T-cell (primary cell): ENCODE data around the gene IL33. TPM values are rescaled to one million over a fixed set of nuclear protein-coding genes. Genes with fewer than 3 reads are reported as not detected.

Experiments used
- ATAC-seq, 4 experiments: fragments of 200-7000 bp in 3 of 4; fragments of 150-1000 bp in 1 of 4; cut with Tn5 transposase; replicated peaks in 1 of 4; 1 replicate in 3 of 4; 2 replicates in 1 of 4; pipeline ENCODE4 v1.10.0; 2021; ENCODE audit warnings: moderate library complexity in 3 of 4, mild to moderate bottlenecking in 2 of 4, moderate number of reproducible peaks in 1 of 4
- CTCF ChIA-PET, 2 donors: fragments of 300-600 bp; sonication (Branson Sonifier 250); formaldehyde crosslinking; loops; one replicate each; lab custom pipeline; 2022; ENCODE audit warnings: antibody characterized with exemption in 2 of 2; lab: Charles Lee
- POLR2A ChIA-PET, 2 donors: fragments of 300-600 bp; sonication (Branson Sonifier 250); formaldehyde crosslinking; loops; one replicate each; lab custom pipeline; 2022; ENCODE audit warnings: antibody characterized with exemption in 2 of 2; lab: Charles Lee
- DNase-seq, 35 experiments: peaks; one replicate each; pipeline versions ENCODE4 v3.0.0 to v3.0.0-alpha.2; 2013 to 2023
- H3K27ac ChIP-seq: one replicate; pipeline ENCODE4 v1.5.1; 2013; ENCODE audit warnings: low read length
- H3K27me3 ChIP-seq, 2 experiments: replicated peaks in 1 of 2; 1 replicate in 1 of 2; 2 replicates in 1 of 2; pipeline versions ENCODE4 v1.6.1 to v1.7.0; 2013; ENCODE audit warnings: low read length in 1 of 2, mixed read lengths in 1 of 2; ENCODE audit not compliant: control insufficient read depth in 2 of 2, insufficient read depth in 2 of 2; ENCODE audit errors: extremely low read depth in 1 of 2
- H3K36me3 ChIP-seq, 2 donors: 1 replicate in 1 of 2; 2 replicates in 1 of 2; pipeline versions ENCODE4 v1.6.1 to v1.7.0; 2013; ENCODE audit warnings: low read length in 1 of 2; ENCODE audit not compliant: control insufficient read depth in 2 of 2, insufficient read depth in 1 of 2; ENCODE audit errors: extremely low read depth in 1 of 2
- H3K4me1 ChIP-seq, 2 experiments: 1 replicate in 1 of 2; 2 replicates in 1 of 2; pipeline versions ENCODE4 v1.6.1 to v1.7.0; 2013; ENCODE audit warnings: low read length in 2 of 2, mixed read lengths in 1 of 2; ENCODE audit not compliant: insufficient read depth in 2 of 2, control insufficient read depth in 1 of 2; ENCODE audit errors: extremely low read depth in 1 of 2
- H3K4me3 ChIP-seq, 2 donors: 1 replicate in 1 of 2; 2 replicates in 1 of 2; pipeline versions ENCODE4 v1.5.1 to v1.7.0; 2013; ENCODE audit warnings: mild to moderate bottlenecking in 2 of 2, low read length in 1 of 2, moderate library complexity in 1 of 2; ENCODE audit not compliant: control insufficient read depth in 1 of 2; ENCODE audit errors: extremely low read depth in 1 of 2
- H3K9me3 ChIP-seq: 2 replicates; pipeline ENCODE4 v1.7.0; 2013
- H3K27ac Mint-ChIP-seq, 2 donors: one replicate each; pipeline ENCODE4 v1.8.0; 2020 to 2021; ENCODE audit warnings: mild to moderate bottlenecking in 2 of 2, mixed read lengths in 2 of 2
- H3K27me3 Mint-ChIP-seq, 2 donors: one replicate each; pipeline ENCODE4 v1.8.0; 2021 to 2022; ENCODE audit warnings: mixed read lengths in 2 of 2
- H3K36me3 Mint-ChIP-seq: one replicate; pipeline ENCODE4 v1.8.0; 2021; ENCODE audit warnings: mixed read lengths
- H3K4me1 Mint-ChIP-seq, 3 donors: one replicate each; pipeline ENCODE4 v1.8.0; 2020 to 2022; ENCODE audit warnings: mixed read lengths in 3 of 3, mild to moderate bottlenecking in 1 of 3
- H3K4me3 Mint-ChIP-seq, 3 donors: one replicate each; pipeline ENCODE4 v1.8.0; 2020 to 2022; ENCODE audit warnings: mild to moderate bottlenecking in 3 of 3, mixed read lengths in 3 of 3, moderate library complexity in 3 of 3
- H3K9me3 Mint-ChIP-seq, 3 donors: one replicate each; pipeline ENCODE4 v1.8.0; 2020 to 2022; ENCODE audit warnings: mixed read lengths in 3 of 3
- WGBS: methylation state at CpG from one replicate; pipeline ENCODE4 v1.1.5; 2013; ENCODE audit warnings: missing lambda C conversion rate; ENCODE audit not compliant: insufficient coverage; 5-methylcytosine and 5-hydroxymethylcytosine counted together
- total RNA-seq, 35 experiments: library from RNA in 6 of 35; stranded (reverse) in 6 of 35; fragments of 120-200 nt in 1 of 35; gene quantifications; one replicate each; pipeline versions ENCODE4 v1.2.1 to v1.2.4 and lab custom pipeline; 2013 to 2026

Gene IL33
- total RNA-seq, 5 donors from 2014 or later (not counting 1 experiment from before 2014, with no cell fraction given): 0.22 TPM; not detected in 4

GRCh38 chr9:6195714-6196360 lies 19.8 kb upstream of the IL33 start:
- Histone ChIP-seq H3K36me3 (no peaks in the 10 kb centered on the region), H3K4me3 (no peak overlapping the region), H3K9me3 (no peaks in the 10 kb centered on the region), H3K27me3 (peaks cover 0 to 4% of the 10 kb centered on the region in 2 experiments), H3K4me1 (no peaks in the 10 kb centered on the region), H3K27ac (no peak overlapping the region)
- Mint-ChIP-seq H3K4me3 (no peak overlapping the region), H3K27me3 (peaks cover 22 to 32% of the 10 kb centered on the region in 2 donors), H3K27ac (no peak overlapping the region), H3K4me1 (peaks cover 0 to 5% (median 0%) of the 10 kb centered on the region in 3 donors), H3K9me3 (peaks cover 0 to 3% (median 0%) of the 10 kb centered on the region in 3 donors), H3K36me3 (no peaks in the 10 kb centered on the region)
- ChIA-PET CTCF (no interaction called here), POLR2A (no interaction called here)
- DNase-seq (no peak), ATAC-seq (no peak)
- WGBS: 100% methylated on average over 1 of the region's 4 CpGs

GRCh38 chr9:6197330-6197729 lies 18.3 kb upstream of the IL33 start:
- peaks cover 0 to 5% (median 0%) of the 10 kb centered on the region in 3 donors for H3K4me1 Mint-ChIP-seq

GRCh38 chr9:6198251-6198650 lies 17.4 kb upstream of the IL33 start:
- Mint-ChIP-seq H3K36me3 (no peaks in the 10 kb centered on the region), H3K9me3 (peaks cover 0 to 3% (median 0%) of the 10 kb centered on the region in 3 donors), H3K27ac (no peak overlapping the region), H3K27me3 (peaks cover 26 to 34% of the 10 kb centered on the region in 2 donors), H3K4me3 (no peak overlapping the region), H3K4me1 (peaks cover 0 to 5% (median 0%) of the 10 kb centered on the region in 3 donors)
- Histone ChIP-seq H3K27me3 (peaks cover 0 to 9% of the 10 kb centered on the region in 2 experiments), H3K4me1 (no peaks in the 10 kb centered on the region), H3K4me3 (no peak overlapping the region), H3K27ac (no peak overlapping the region), H3K9me3 (no peaks in the 10 kb centered on the region), H3K36me3 (no peaks in the 10 kb centered on the region)
- DNase-seq (no peak), ATAC-seq (no peak)
- ChIA-PET POLR2A (no interaction called here), CTCF (no interaction called here)
- 57% methylated on average over 2 of the region's 4 CpGs for WGBS

More at GRCh38 chr9:6197330-6197729, 18.3 kb upstream of the IL33 start:
- Mint-ChIP-seq H3K27ac (no peak overlapping the region), H3K36me3 (no peaks in the 10 kb centered on the region), H3K4me3 (no peak overlapping the region), H3K9me3 (peaks cover 0 to 3% (median 0%) of the 10 kb centered on the region in 3 donors), H3K27me3 (peaks cover 26 to 33% of the 10 kb centered on the region in 2 donors)
- 79% methylated on average over 2 of the region's 3 CpGs for WGBS
- CTCF ChIA-PET: no interaction called here
- Histone ChIP-seq H3K9me3 (no peaks in the 10 kb centered on the region), H3K27me3 (peaks cover 0 to 7% of the 10 kb centered on the region in 2 experiments), H3K36me3 (no peaks in the 10 kb centered on the region), H3K4me1 (no peaks in the 10 kb centered on the region), H3K4me3 (no peak overlapping the region), H3K27ac (no peak overlapping the region)
- ATAC-seq (no peak), DNase-seq (no peak)
- POLR2A ChIA-PET: no interaction called here

- WGBS: no CpG with 5 or more reads among the region's 3 CpGs
- H3K36me3 Mint-ChIP-seq: no peaks in the 10 kb centered on the region
- CTCF ChIA-PET: no interaction called here
- H3K4me1 Mint-ChIP-seq: peaks cover 0 to 5% (median 0%) of the 10 kb centered on the region in 3 donors
- POLR2A ChIA-PET: no interaction called here
- Histone ChIP-seq H3K27me3 (peaks cover 0 to 10% of the 10 kb centered on the region in 2 experiments), H3K4me3 (no peak overlapping the region), H3K36me3 (no peaks in the 10 kb centered on the region), H3K9me3 (no peaks in the 10 kb centered on the region), H3K27ac (no peak overlapping the region), H3K4me1 (no peaks in the 10 kb centered on the region)
- peaks cover 33 to 37% of the 10 kb centered on the region in 2 donors for H3K27me3 Mint-ChIP-seq
- ATAC-seq (no peak), DNase-seq (no peak)
- H3K4me3 Mint-ChIP-seq: no peak overlapping the region
- H3K27ac Mint-ChIP-seq: no peak overlapping the region
- H3K9me3 Mint-ChIP-seq: peaks cover 0 to 6% (median 3%) of the 10 kb centered on the region in 3 donors
Observed at GRCh38 chr9:6199596-6199995, 16.0 kb upstream of the IL33 start.

GRCh38 chr9:6200761-6201160 lies 14.8 kb upstream of the IL33 start:
- Mint-ChIP-seq H3K4me3 (no peak overlapping the region), H3K4me1 (peaks cover 0 to 5% (median 0%) of the 10 kb centered on the region in 3 donors), H3K9me3 (peaks cover 0 to 11% (median 3%) of the 10 kb centered on the region in 3 donors), H3K36me3 (no peaks in the 10 kb centered on the region), H3K27me3 (peaks cover 38 to 41% of the 10 kb centered on the region in 2 donors), H3K27ac (no peak overlapping the region)
- ATAC-seq (no peak), DNase-seq (no peak)
- H3K4me1 ChIP-seq: no peaks in the 10 kb centered on the region
- no peaks in the 10 kb centered on the region for H3K9me3 ChIP-seq
- no peak overlapping the region for H3K27ac ChIP-seq
- ChIA-PET CTCF (no interaction called here), POLR2A (no interaction called here)
- no CpG with 5 or more reads among the region's 2 CpGs for WGBS
- H3K36me3 ChIP-seq: no peaks in the 10 kb centered on the region
- peaks cover 0 to 10% of the 10 kb centered on the region in 2 experiments for H3K27me3 ChIP-seq
- no peak overlapping the region for H3K4me3 ChIP-seq

- peaks cover 4% of the 10 kb centered on the region for H3K9me3 ChIP-seq
- H3K27me3 ChIP-seq: no peaks in the 10 kb centered on the region
- ATAC-seq: no peak
- POLR2A ChIA-PET: no interaction called here
- H3K9me3 Mint-ChIP-seq: peaks cover 17 to 54% (median 29%) of the 10 kb centered on the region in 3 donors
- no peaks in the 10 kb centered on the region for H3K4me1 ChIP-seq
- 86% methylated on average over 1 of the region's 2 CpGs for WGBS
- no peak overlapping the region for H3K4me3 ChIP-seq
- H3K27me3 Mint-ChIP-seq: peaks cover 6 to 11% of the 10 kb centered on the region in 2 donors
- no peak overlapping the region for H3K4me3 Mint-ChIP-seq
- no peaks in the 10 kb centered on the region for H3K4me1 Mint-ChIP-seq
- H3K27ac ChIP-seq: no peak overlapping the region
- no peaks in the 10 kb centered on the region for H3K36me3 Mint-ChIP-seq
- CTCF ChIA-PET: no interaction called here
- no peak overlapping the region for H3K27ac Mint-ChIP-seq
- no peak for DNase-seq
- H3K36me3 ChIP-seq: no peaks in the 10 kb centered on the region
Observed at GRCh38 chr9:6209966-6210365, 5.6 kb upstream of the IL33 start.
